Stomach (tissue), 4 donors: ENCODE results near the gene TALDO1.

Source experiments
- EP300 ChIP-seq: sonication (generic); formaldehyde crosslinking; IDR thresholded peaks from one replicate; pipeline ENCODE4 v1.6.1; 2017; ENCODE audit warnings: antibody characterized with exemption
- POLR2A ChIP-seq, 4 donors: fragments of 450-650 bp; IDR thresholded peaks; one replicate each; pipeline ENCODE4 v1.6.1; 2016; ENCODE audit warnings: antibody characterized with exemption in 4 of 4, control low read depth in 2 of 4, mild to moderate bottlenecking in 1 of 4, moderate library complexity in 1 of 4
- POLR2AphosphoS5 ChIP-seq, 3 donors: sonication (generic); formaldehyde crosslinking; IDR thresholded peaks; one replicate each; pipeline ENCODE4 v1.6.1; 2016; ENCODE audit warnings: antibody characterized with exemption in 3 of 3
- TF ChIP-seq, protein P1 (sequence below), 7 experiments: fragments of 450-650 bp in 4 of 7; fragments of 200-600 bp in 3 of 7; sonication (generic) in 3 of 7; IDR thresholded peaks; one replicate each; pipeline ENCODE4 v1.5.1; 2016 to 2019; ENCODE audit warnings: antibody characterized with exemption in 7 of 7, control low read depth in 2 of 7, mild to moderate bottlenecking in 1 of 7

DNA sequence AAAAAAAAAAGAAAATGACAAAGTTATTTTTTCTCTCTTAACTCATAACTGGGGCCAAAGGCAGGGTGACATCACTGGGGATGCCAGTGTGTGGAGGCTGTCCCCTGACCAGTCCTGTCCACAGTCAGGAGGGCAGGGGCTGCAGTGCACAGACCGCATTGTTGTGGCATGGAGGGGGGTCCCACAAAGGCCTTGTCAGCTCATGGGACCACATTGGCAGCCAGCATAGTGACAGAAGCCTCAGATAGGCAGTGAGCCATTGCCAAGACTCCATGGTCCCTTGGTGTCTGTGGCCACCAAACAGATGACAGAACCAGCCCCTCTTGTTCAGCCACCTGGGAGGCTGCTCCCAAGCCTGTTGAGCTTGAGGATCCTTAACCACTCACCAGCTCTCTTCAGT lies 47.5 kb upstream of the TALDO1 start:
- TF ChIP-seq, protein P1, sequence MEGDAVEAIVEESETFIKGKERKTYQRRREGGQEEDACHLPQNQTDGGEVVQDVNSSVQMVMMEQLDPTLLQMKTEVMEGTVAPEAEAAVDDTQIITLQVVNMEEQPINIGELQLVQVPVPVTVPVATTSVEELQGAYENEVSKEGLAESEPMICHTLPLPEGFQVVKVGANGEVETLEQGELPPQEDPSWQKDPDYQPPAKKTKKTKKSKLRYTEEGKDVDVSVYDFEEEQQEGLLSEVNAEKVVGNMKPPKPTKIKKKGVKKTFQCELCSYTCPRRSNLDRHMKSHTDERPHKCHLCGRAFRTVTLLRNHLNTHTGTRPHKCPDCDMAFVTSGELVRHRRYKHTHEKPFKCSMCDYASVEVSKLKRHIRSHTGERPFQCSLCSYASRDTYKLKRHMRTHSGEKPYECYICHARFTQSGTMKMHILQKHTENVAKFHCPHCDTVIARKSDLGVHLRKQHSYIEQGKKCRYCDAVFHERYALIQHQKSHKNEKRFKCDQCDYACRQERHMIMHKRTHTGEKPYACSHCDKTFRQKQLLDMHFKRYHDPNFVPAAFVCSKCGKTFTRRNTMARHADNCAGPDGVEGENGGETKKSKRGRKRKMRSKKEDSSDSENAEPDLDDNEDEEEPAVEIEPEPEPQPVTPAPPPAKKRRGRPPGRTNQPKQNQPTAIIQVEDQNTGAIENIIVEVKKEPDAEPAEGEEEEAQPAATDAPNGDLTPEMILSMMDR (IDR thresholded peaks at IDR 0.05), result no peak
- TF ChIP-seq POLR2AphosphoS5 (IDR thresholded peaks at IDR 0.05) (no peak), EP300 (no peak), POLR2A (IDR thresholded peaks at IDR 0.05) (no peak)
